Ascending aorta (tissue), 2 donors: ENCODE data around the gene RTCA. TPM values are rescaled to one million over a fixed set of nuclear protein-coding genes. Genes with fewer than 3 reads are reported as not detected.
A peak's percentile ranks its signal among the peaks of the same experiment; 100 is the strongest.
"Not testable (repeated sequence)": the region's sequence is repeated elsewhere in the genome, so short reads cannot be mapped to it uniquely, and the experiment has no call there.

Experiments
- DNase-seq, 2 donors: peaks; one replicate each; pipeline ENCODE4 v3.0.0-alpha.2; 2019; ENCODE audit warnings: low spot score in 2 of 2
- H3K27ac ChIP-seq, 2 donors: fragments of 200-600 bp; sonication (generic); one replicate each; pipeline ENCODE4 v1.5.1; 2016 to 2017; ENCODE audit warnings: mild to moderate bottlenecking in 1 of 2
- H3K27me3 ChIP-seq: fragments of 200-600 bp; sonication (generic); one replicate; pipeline ENCODE4 v1.5.1; 2017
- H3K36me3 ChIP-seq, 2 donors: fragments of 200-600 bp; sonication (generic); one replicate each; pipeline ENCODE4 v1.5.1; 2016
- H3K4me1 ChIP-seq, 2 donors: fragments of 200-600 bp; sonication (generic); one replicate each; pipeline ENCODE4 v1.5.1; 2016 to 2017; ENCODE audit warnings: mild to moderate bottlenecking in 1 of 2
- H3K4me3 ChIP-seq, 2 donors: fragments of 200-600 bp; sonication (generic); one replicate each; pipeline ENCODE4 v1.5.1; 2016 to 2017; ENCODE audit warnings: mild to moderate bottlenecking in 1 of 2
- H3K9me3 ChIP-seq, 2 donors: fragments of 200-600 bp; sonication (generic); one replicate each; pipeline ENCODE4 v1.5.1; 2016
- CTCF ChIP-seq, 3 experiments: fragments of 200-600 bp in 2 of 3; fragments of 450-650 bp in 1 of 3; sonication (generic) in 2 of 3; IDR thresholded peaks; one replicate each; pipeline ENCODE4 v1.5.1; 2016 to 2019; ENCODE audit warnings: antibody characterized with exemption in 3 of 3, mild to moderate bottlenecking in 1 of 3, moderate library complexity in 1 of 3
- intact Hi-C: fragments of 100-400 bp; cut with DNase I; formaldehyde crosslinking; loops from one replicate; pipeline ENCODE4 v1.15.1; 2023
- total RNA-seq: library from RNA; depleted of rRNA; stranded (reverse); fragments of >200 nt; gene quantifications from one replicate; pipeline ENCODE4 v1.1.0, GENCODE V29; 2016

RTCA gene
- total RNA-seq, 1 donor from 2014 or later: 2.8 TPM

DNA sequence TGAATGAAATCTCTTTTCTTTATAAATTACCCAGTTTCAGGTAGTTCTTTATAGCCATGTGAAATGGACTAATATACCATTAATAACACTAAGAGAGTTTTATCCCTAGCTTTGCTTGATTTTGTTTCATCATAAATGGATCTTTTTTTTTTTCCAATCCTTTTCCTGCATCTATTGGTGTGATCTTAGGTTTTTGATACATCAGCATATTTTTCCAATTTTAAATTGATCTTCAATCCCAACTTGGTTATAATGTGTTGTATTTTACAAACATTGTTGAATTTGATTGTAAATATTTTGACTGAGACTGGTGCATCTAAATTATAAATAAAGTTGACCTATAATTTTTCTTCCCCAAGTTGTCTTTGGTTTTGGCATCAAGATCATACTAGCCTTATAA, 4.3 kb upstream of the RTCA start:
- TF ChIP-seq CTCF (IDR thresholded peaks at IDR 0.05): no peak
- H3K4me1 ChIP-seq: peaks cover 0 to 7% of the 10 kb centered on the region in 2 donors
- H3K27ac ChIP-seq: no peak overlapping the region
- DNase-seq: no peak
- no peaks in the 10 kb centered on the region for H3K9me3 ChIP-seq
- intact Hi-C loops: no loop called here
- H3K36me3 ChIP-seq: no peaks in the 10 kb centered on the region
- H3K4me3 ChIP-seq: no peak overlapping the region
- H3K27me3 ChIP-seq: no peaks in the 10 kb centered on the region

GRCh38 chr1:100264081-100264480, 1.9 kb upstream of the RTCA start:
- H3K27me3 ChIP-seq, H3K9me3 ChIP-seq, H3K4me3 ChIP-seq, H3K27ac ChIP-seq, H3K36me3 ChIP-seq, intact Hi-C loops, DNase-seq: not testable (repeated sequence)
- H3K4me1 ChIP-seq: peaks cover 3 to 14% of the 10 kb centered on the region in 2 donors

- intact Hi-C loops: loop anchor here (5.0 kb wide), 1 partner anchor 627 kb away; the partner anchor contains the start of gene EXTL2
- TF ChIP-seq CTCF (IDR thresholded peaks at IDR 0.05): no peak
Measured at GRCh38 chr1:100265562-100265930, 470 bp upstream of the RTCA start.

GRCh38 chr1:100266741-100267140, 725 bp downstream of the RTCA start:
- H3K4me1 ChIP-seq: peaks cover 3 to 17% of the 10 kb centered on the region in 2 donors
- H3K27me3 ChIP-seq: no peaks in the 10 kb centered on the region
- no peak for DNase-seq
- TF ChIP-seq CTCF (IDR thresholded peaks at IDR 0.05): no peak
- peak overlapping the region; percentile 92 to 98 for H3K4me3 ChIP-seq
- peaks cover 24 to 26% of the 10 kb centered on the region in 2 donors for H3K36me3 ChIP-seq
- no peaks in the 10 kb centered on the region for H3K9me3 ChIP-seq
- peak overlapping the region; percentile 76 to 84 for H3K27ac ChIP-seq
- intact Hi-C loops: loop anchor here (1.0 to 5.0 kb wide), 5 partner anchors 17 to 626 kb away; partner anchors contain the start of genes CDC14A, DBT, EXTL2 and SASS6

More at GRCh38 chr1:100265562-100265930, 470 bp upstream of the RTCA start:
- Histone ChIP-seq H3K27me3 (no peaks in the 10 kb centered on the region), H3K4me1 (peaks cover 3 to 17% of the 10 kb centered on the region in 2 donors), H3K4me3 (peak overlapping the region; percentile 92 to 98), H3K27ac (peak overlapping the region; percentile 76 to 84), H3K36me3 (peaks cover 13 to 18% of the 10 kb centered on the region in 2 donors), H3K9me3 (no peaks in the 10 kb centered on the region)
- DNase-seq: no peak

DNA sequence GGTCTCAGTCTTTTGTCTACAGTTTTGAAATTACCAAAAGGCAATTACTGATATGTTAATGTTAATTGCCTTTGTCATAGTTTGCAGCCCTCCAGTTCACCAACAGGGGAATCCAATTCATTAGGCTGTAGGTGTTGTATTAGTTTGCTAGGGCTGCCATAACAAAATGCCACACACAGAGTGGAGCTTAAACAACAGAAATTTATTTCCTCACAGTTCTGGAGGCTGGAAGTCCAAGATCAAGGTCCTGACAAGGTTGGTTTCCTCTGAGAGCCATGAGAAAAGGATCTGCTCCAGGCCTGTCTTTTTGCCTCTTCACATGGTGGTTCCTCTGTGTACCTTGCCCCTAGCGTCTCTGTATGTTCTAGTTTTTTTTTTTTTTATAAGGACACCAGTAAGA, 1.3 kb downstream of the RTCA start:
- Histone ChIP-seq H3K27ac (no peak overlapping the region), H3K4me3 (peak overlapping the region; percentile 92 to 98), H3K4me1 (peaks cover 3 to 17% of the 10 kb centered on the region in 2 donors), H3K27me3 (no peaks in the 10 kb centered on the region), H3K9me3 (no peaks in the 10 kb centered on the region), H3K36me3 (peaks cover 26 to 30% of the 10 kb centered on the region in 2 donors)
- no peak for DNase-seq
- TF ChIP-seq CTCF (IDR thresholded peaks at IDR 0.05): no peak
- intact Hi-C loops: loop anchor here (1.0 to 5.0 kb wide), 3 partner anchors 31 to 625 kb away; partner anchors contain the start of genes EXTL2, SASS6 and TRMT13

GRCh38 chr1:100268202-100268601, 2.2 kb downstream of the RTCA start:
- TF ChIP-seq CTCF (IDR thresholded peaks at IDR 0.05): no peak
- peak overlapping the region in 1 of 2 donors; percentile 98 for H3K4me3 ChIP-seq
- H3K27ac ChIP-seq: no peak overlapping the region
- H3K36me3 ChIP-seq: peaks cover 30 to 34% of the 10 kb centered on the region in 2 donors
- no peaks in the 10 kb centered on the region for H3K27me3 ChIP-seq
- DNase-seq: no peak
- intact Hi-C loops: loop anchor here (5.0 kb wide), 1 partner anchor 624 kb away; the partner anchor contains the start of gene EXTL2
- H3K4me1 ChIP-seq: peaks cover 3 to 17% of the 10 kb centered on the region in 2 donors
- no peaks in the 10 kb centered on the region for H3K9me3 ChIP-seq
